Measurements from ENCODE around the gene FBLN1.

DNA sequence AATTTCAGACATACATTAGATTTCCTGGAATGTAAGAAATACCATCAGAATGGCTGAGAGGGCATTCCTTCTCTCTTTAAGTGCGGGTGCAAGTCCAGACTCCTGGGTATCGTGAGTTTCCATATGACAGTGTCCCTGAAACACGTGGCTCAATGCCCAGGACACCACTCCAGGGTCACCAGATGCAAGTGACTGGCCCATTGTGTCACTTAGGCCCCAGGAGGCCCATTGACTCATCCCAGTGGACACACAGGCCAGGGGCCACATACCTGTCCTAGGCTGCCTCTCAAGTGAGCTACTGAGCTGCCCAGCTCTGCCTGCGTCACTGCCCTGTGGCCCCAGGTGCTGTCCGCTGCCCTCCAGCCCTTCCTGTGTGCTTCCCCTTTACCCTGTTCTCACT lies 18.5 kb downstream of the FBLN1 start:
- TF ChIP-seq GATA2 (IDR thresholded peaks at IDR 0.05; ENCODE audit: low read depth, low read length) (no peak), GATA3 (IDR thresholded peaks at IDR 0.05; ENCODE audit: low read depth, low read length) (no peak)

Data from SH-SY5Y (cell line).